GM18502 (cell line): ENCODE results near the gene GPR142.

Source experiments
- ATAC-seq: cut with Tn5 transposase; IDR thresholded peaks from one replicate; pipeline ENCODE4 v1.9.1; 2021; ENCODE audit warnings: mild to moderate bottlenecking; ENCODE audit not compliant: unreplicated experiment, poor library complexity

GPR142 gene

GRCh38 chr17:74368341-74369081 lies 1.2 kb downstream of the GPR142 start:
- ATAC-seq = no peak

- ATAC-seq = no peak
Measured at GRCh38 chr17:74369221-74369620, 1.9 kb downstream of the GPR142 start.

- no peak for ATAC-seq
Measured at GRCh38 chr17:74369665-74370490, 2.6 kb downstream of the GPR142 start.

GRCh38 chr17:74371653-74372147 lies 4.4 kb downstream of the GPR142 start:
- no peak for ATAC-seq

DNA sequence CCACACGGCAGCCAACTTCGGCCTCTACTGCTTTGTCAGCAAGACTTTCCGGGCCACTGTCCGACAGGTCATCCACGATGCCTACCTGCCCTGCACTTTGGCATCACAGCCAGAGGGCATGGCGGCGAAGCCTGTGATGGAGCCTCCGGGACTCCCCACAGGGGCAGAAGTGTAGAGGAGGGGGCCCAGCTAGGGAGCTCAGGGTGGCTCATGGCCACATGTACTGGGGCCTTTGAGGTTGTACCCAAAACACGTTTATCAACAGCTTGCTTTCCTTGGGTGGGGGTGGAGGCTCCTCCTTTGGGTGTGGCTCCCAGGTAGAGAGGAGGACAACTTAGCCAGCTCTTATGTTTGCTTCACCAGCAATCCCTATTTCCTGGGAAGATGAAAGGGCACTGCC lies 5.1 kb downstream of the GPR142 start:
- ATAC-seq = no peak

DNA sequence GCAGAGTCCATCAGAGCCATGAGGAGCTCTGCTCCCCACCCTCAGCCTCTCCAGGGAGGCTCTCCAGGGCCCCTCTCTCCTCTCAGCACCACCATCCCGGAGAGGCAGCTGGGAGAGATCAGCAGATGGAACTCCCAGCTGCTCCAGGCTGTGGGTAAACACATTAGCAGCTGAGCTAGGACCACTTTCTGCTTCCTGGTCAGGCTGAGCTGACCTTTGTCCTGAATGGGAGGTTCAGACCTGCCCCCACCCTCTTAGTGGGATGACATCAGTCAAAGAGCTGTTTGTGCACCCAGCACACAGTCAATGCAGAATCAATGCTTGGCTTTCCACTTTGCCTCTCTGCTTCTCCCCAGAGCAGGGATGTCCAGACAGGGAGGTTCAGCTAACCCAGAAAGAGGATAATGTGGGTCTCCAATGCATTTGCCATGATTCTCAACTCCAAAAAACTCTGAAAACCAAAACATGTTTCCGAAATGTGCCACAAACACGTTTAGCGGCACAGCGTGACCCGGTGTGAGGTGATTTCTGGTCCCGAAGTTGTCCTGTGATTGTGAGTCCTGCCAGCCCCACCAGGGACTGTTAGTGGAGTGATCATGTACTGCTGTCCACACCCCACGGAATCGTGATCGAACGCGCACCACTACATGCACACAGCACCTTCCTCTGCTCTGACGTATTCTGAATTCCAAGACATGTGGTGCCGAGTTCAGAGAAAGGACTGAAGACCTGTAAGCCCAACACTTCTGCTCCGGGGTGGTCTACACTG lies 6.7 kb downstream of the GPR142 start:
- no peak for ATAC-seq

DNA sequence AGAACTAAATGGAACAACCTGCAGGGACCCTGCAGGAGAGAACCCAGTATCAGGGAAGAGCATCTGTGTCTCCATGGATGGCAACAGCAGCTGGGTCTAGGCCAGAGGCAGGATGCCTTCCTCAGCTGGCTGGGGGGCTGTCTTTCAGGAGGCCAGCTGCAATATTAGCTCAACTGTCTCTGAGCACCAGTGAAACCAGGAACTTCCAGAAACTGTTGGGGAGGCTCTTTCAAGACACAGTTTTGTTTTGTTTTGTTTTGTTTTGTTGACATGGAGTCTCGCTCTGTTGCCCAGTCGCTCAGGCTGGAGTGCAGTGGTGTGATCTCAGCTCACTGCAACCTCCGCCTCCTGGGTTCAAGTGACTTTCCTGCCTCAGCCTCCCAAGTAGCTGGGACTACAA lies 7.6 kb downstream of the GPR142 start:
- ATAC-seq = no peak

DNA sequence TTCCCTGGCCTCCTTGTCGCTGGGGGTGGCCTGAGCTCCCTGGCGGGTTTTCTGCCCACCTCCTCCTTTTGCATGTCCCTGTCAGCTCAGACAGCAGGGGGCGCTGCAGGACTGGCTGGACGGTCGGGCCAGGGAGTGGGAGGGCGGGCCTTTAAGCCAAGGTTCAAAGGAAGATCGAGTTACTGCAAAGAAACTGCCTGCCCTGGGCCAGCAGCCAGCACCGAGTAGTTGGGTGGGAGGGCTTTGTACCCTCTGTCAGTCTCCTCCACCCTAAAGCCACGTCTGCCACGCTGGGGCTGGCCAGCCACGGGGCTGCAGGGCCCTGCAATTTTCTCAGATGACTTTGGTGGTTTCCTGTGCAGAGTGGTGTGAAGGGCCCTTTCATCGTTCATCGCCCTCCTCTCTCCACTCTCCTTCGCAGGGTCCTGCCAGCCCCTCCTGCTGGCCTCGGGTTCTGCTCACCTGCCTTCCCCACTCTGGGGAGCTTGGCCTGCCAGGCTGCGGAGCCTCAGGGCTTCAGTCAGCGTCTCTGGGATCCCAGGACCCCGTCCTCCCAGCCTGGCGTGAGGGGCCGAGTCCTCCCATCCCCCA lies 12.3 kb downstream of the GPR142 start:
- ATAC-seq = peak; percentile 71

DNA sequence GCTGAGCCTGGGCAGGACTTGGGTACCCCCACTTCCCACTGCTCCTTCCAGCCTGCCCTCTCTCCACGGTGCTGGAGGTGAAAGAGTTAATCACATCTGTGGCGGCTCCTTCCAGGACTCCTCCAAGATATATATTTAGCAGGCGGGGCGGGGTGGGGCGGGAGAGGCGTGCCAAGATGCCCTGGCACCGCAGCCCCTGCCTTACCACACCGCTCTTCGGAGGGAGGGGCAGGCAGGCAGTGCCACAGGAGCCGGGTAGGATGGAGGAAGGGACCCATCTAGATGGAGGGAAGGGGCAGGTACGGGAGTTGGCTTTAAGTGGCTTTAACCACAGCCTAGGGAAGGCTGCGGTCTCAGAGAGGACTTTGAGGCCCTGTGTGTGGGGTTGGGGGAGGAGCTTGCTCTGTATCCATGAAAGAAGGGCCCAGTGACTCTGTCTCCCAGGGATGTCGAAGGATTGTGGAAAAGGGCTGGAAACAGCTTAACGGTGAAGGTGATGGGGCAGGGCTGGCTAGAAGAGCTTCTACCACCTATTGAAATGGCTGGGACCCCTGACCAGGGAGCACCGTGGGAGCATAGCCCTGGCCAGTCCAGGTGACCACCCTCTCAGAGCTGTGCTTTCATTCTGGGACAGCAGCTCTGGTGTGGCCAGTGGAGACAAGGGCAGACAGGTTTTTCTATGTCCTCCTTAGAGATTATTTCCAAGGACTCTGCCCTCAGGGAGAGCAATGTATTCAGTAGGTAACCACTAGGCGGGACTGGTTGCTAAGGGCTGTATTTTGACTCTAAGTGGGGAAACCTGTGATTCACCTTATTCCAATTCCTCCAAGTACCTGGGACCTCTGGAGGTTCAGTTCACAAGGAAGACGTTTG lies 13.0 kb downstream of the GPR142 start:
- ATAC-seq = no peak

DNA sequence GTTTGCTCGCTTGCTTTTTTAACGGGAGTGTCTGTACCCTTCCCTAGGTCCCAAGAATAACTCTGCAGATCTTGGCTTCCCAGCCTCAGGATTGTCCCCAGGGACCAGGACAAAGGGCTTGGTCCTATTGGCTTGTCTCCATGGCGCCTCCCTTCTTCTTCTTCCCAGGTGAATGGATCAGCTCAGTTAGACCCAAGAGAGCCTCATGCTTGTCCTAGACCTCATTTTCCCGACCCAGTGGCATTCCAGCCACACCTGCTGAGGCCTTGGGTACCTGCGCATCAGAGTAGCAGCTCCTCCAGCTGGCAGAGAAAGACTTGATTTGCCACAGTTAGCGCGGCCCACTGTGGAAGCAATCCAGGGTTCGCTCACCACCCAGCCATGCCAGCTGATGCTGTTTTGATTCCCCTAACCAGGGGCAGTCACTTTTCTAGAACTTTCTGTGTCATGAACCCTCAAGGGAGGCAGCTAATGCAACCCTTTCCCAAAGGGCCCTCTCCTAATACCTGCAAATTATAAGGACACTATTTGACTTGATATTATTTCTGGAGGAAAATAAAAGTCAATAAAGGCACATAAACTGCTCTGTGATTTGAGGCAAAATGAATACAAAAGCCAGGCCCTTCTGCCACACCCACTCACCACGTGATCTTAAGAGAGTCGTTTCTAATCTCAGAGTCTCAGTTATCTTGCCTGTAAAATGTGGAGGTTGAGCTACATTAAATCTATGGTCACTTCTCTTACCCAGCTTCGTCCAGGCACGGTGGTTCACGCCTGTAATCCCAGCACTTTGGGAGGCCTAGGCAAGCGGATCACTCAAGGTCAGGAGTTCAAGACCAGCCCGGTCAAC lies 13.9 kb downstream of the GPR142 start:
- no peak for ATAC-seq

DNA sequence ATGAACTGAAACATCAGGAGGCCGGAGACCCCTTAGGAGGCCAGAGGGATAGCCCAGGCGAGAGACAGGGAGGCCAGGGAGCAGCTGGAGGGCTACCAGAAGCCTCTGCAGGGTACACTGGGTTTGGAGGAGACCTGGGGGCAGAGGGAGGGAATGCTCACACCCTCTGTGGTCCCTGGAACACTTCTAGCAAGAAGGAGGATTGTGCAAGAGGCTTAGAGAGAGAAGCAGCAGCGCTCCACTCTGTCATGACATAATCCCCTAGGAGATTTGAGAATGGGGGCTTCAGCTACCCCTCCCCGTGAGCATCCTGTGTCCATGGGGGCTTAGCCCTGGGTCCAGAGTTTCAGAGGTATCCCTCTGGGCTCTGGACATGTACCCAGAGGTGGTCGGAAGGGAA lies 15.8 kb downstream of the GPR142 start:
- no peak for ATAC-seq

DNA sequence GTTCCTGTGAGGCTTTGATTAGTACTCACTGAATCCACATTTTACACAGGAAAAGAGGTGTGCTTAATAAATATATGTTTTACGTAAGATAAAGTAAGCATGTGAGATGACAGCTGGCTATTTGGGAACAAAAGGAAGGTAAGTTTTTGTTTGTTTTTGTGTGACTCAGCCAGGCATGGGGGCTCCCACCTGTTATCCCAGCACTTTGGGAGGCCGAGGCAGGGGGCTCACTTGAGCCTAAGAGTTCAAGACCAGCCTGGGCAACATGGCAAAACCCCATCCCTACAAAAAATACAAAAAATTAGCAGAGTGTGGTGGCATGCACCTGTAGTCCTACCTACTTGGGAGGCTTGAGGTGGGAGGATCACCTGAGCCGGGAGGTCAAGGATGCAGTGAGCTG lies 17.9 kb downstream of the GPR142 start:
- ATAC-seq = no peak

GRCh38 chr17:74386386-74386785 lies 19.1 kb downstream of the GPR142 start:
- no peak for ATAC-seq

GRCh38 chr17:74387365-74388218 lies 20.3 kb downstream of the GPR142 start:
- no peak for ATAC-seq

- ATAC-seq = no peak
Measured at GRCh38 chr17:74389084-74389753, 21.9 kb downstream of the GPR142 start.

DNA sequence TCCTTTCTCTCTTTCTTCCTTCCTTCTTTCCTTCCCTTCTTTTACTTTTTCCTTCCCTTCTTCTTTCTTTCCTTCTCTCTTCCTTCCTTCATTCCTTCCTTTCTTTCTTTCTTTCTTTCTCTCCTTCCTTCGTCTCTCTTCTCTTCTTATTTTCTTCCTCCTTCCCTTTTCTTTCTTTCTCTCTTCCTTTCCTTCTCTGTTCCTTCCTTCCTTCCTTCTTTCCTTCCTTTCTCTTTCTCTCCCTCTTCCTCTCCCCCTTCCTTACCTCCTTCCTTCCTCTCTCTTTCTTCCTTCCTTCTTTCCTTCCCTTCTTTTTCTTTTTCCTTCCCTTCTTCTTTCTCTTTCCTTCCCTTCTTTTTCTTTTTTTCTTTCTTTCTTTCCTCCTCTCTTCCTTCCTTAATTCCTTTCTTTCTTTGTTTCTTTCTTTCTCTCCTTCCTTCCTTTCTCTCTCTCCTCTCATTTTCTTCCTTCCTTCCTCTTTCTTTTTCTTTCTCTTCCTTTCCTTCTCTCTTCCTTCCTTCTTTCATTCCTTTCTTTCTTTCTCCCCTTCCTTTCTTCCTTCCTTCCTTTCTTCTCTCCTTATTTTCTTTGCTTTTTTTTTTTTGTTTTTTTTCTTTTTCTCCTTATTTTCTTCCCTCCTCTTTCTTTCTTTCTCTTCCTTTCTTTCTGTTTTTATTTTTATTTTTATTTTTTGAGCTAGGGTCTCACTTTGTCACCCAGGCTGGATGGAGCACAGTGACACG lies 22.8 kb downstream of the GPR142 start:
- no peak for ATAC-seq
